WTC11 (cell line): ENCODE measurements around the gene DGKG. TPM values are rescaled to one million over a fixed set of nuclear protein-coding genes. Genes with fewer than 3 reads are reported as not detected.

Source experiments
- ATAC-seq: fragments of 200-7000 bp; cut with Tn5 transposase; 2 replicates; pipeline ENCODE4 v1.10.0; 2021; ENCODE audit warnings: mild to moderate bottlenecking, moderate library complexity
- CTCF ChIA-PET: fragments of 300-600 bp; sonication (Branson Sonifier 250); formaldehyde crosslinking; loops from one replicate; lab custom pipeline; 2021; ENCODE audit warnings: antibody characterized with exemption; lab: Charles Lee
- POLR2A ChIA-PET: fragments of 350-600 bp; sonication (Branson Sonifier 250); formaldehyde crosslinking; loops from one replicate; lab custom pipeline; 2021; ENCODE audit warnings: antibody characterized with exemption; lab: Charles Lee
- DNase-seq: peaks from one replicate; pipeline ENCODE4 v3.0.0; 2021; ENCODE audit warnings: low spot score
- H3K27ac Mint-ChIP-seq: 2 replicates; pipeline ENCODE4 v1.8.0; 2021; ENCODE audit warnings: mixed read lengths
- H3K27me3 Mint-ChIP-seq: 2 replicates; pipeline ENCODE4 v1.8.0; 2021; ENCODE audit warnings: low read depth, mild to moderate bottlenecking, moderate library complexity, mixed read lengths
- H3K36me3 Mint-ChIP-seq: 2 replicates; pipeline ENCODE4 v1.8.0; 2021; ENCODE audit warnings: mixed read lengths
- H3K4me1 Mint-ChIP-seq: 2 replicates; pipeline ENCODE4 v1.8.0; 2022; ENCODE audit warnings: mixed read lengths
- H3K4me3 Mint-ChIP-seq: 2 replicates; pipeline ENCODE4 v1.8.0; 2021; ENCODE audit warnings: mild to moderate bottlenecking, moderate library complexity, mixed read lengths
- H3K9me3 Mint-ChIP-seq: 2 replicates; pipeline ENCODE4 v1.8.0; 2021; ENCODE audit warnings: mixed read lengths
- CREB1 ChIP-seq: sonication (generic); formaldehyde crosslinking; IDR thresholded peaks from 2 replicates; pipeline ENCODE4 v1.8.0; 2023; ENCODE audit warnings: mild to moderate bottlenecking, missing genetic modification reagents
- ELF4 ChIP-seq: sonication (generic); formaldehyde crosslinking; IDR thresholded peaks from 2 replicates; pipeline ENCODE4 v1.8.1; 2022; ENCODE audit warnings: low read depth, mild to moderate bottlenecking, moderate library complexity, missing genetic modification reagents
- EMX1 ChIP-seq: fragments of 250-450 bp; sonication (Bioruptor Pico); IDR thresholded peaks from 2 replicates; pipeline ENCODE4 v1.8.0; 2021; ENCODE audit warnings: mild to moderate bottlenecking
- FOXK1 ChIP-seq: sonication (generic); formaldehyde crosslinking; IDR thresholded peaks from 2 replicates; pipeline ENCODE4 v1.8.0; 2022; ENCODE audit warnings: mild to moderate bottlenecking, moderate library complexity, missing genetic modification reagents
- PRRX2 ChIP-seq: fragments of 250-450 bp; sonication (Bioruptor Pico); IDR thresholded peaks from 2 replicates; pipeline ENCODE4 v1.8.0; 2021; ENCODE audit warnings: mild to moderate bottlenecking
- SMAD4 ChIP-seq: sonication (generic); formaldehyde crosslinking; IDR thresholded peaks from 2 replicates; pipeline ENCODE4 v1.8.0; 2022; ENCODE audit warnings: mild to moderate bottlenecking, missing genetic modification reagents
- SOX15 ChIP-seq: fragments of 250-450 bp; sonication (Bioruptor Pico); IDR thresholded peaks from 2 replicates; pipeline ENCODE4 v1.9.0; 2021; ENCODE audit warnings: mild to moderate bottlenecking
- STAT6 ChIP-seq: sonication (generic); formaldehyde crosslinking; conservative IDR thresholded peaks from 2 replicates; pipeline ENCODE4 v1.8.1; 2023; ENCODE audit warnings: mild to moderate bottlenecking, low read depth, missing genetic modification reagents, moderate library complexity
- TEAD1 ChIP-seq: sonication (generic); formaldehyde crosslinking; IDR thresholded peaks from 2 replicates; pipeline ENCODE4 v1.8.0; 2022; ENCODE audit warnings: mild to moderate bottlenecking, missing genetic modification reagents
- TEAD4 ChIP-seq: sonication (generic); formaldehyde crosslinking; IDR thresholded peaks from 2 replicates; pipeline ENCODE4 v1.8.0; 2022; ENCODE audit warnings: mild to moderate bottlenecking, missing genetic modification reagents
- ZBTB43 ChIP-seq: sonication (generic); formaldehyde crosslinking; IDR thresholded peaks from 2 replicates; pipeline ENCODE4 v1.8.1; 2023; ENCODE audit warnings: mild to moderate bottlenecking, missing genetic modification reagents
- ZNF138 ChIP-seq: sonication (generic); formaldehyde crosslinking; conservative IDR thresholded peaks from 2 replicates; pipeline ENCODE4 v1.8.1; 2022; ENCODE audit warnings: mild to moderate bottlenecking, moderate library complexity, missing genetic modification reagents
- ZNF219 ChIP-seq: sonication (generic); formaldehyde crosslinking; IDR thresholded peaks from 2 replicates; pipeline ENCODE4 v1.8.0; 2023; ENCODE audit warnings: missing genetic modification reagents, mild to moderate bottlenecking, borderline replicate concordance
- ZNF396 ChIP-seq: fragments of 250-450 bp; sonication (Bioruptor Pico); IDR thresholded peaks from 2 replicates; pipeline ENCODE4 v1.8.0; 2021; ENCODE audit warnings: mild to moderate bottlenecking, moderate library complexity, borderline replicate concordance
- ZNF425 ChIP-seq: fragments of 250-450 bp; sonication (Bioruptor Pico); conservative IDR thresholded peaks from 2 replicates; pipeline ENCODE4 v1.9.0; 2021; ENCODE audit warnings: mild to moderate bottlenecking
- total RNA-seq: library from RNA; stranded (reverse); gene quantifications from 3 replicates; pipeline ENCODE4 v1.2.3, GENCODE V29; 2021
- TF ChIP-seq, protein P1 (sequence below): sonication (generic); formaldehyde crosslinking; IDR thresholded peaks from 2 replicates; pipeline ENCODE4 v1.8.1; 2023; ENCODE audit warnings: mild to moderate bottlenecking, missing genetic modification reagents, moderate library complexity
- TF ChIP-seq, protein P2 (sequence below): sonication (generic); formaldehyde crosslinking; IDR thresholded peaks from 2 replicates; pipeline ENCODE4 v1.8.0; 2023; ENCODE audit warnings: missing genetic modification reagents, mild to moderate bottlenecking, borderline replicate concordance

The DGKG gene
- total RNA-seq, 1 experiment from 2014 or later = 0.92 TPM

- CTCF ChIA-PET = no interaction called here
- H3K27me3 Mint-ChIP-seq = no peaks in the 10 kb centered on the region
Measured at GRCh38 chr3:186329589-186329988, 32.4 kb downstream of the DGKG start.

DNA sequence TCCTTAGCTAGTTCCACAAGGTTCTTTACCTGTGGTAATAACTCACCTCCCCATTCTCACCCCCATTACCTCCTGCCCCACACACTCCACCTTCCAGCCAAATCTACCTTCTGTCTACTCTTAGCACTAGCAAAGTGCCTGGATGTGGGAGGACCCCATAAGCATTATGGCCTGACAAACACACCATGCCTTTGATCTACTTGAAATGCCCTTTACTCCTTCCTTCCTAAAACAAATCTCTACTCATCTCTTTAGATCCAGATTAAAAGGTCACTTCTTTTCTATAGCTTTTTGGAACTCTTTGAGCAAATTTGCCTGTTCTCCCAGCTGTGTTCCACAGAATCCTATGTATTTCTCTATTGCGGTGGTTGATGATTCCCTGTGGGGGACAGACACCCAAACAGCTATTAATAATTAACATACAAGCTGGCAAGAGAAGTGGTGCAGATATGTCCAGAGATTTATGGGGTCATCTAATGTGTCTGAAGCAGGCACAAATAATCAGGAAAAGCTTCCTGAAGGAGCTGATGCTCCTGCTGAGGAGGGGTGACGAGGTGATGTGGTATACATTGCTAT, 34.0 kb downstream of the DGKG start:
- H3K27me3 Mint-ChIP-seq = no peaks in the 10 kb centered on the region
- no peak overlapping the region for H3K27ac Mint-ChIP-seq
- ATAC-seq = no peak
- H3K4me3 Mint-ChIP-seq = no peak overlapping the region
- DNase-seq = no peak
- no peaks in the 10 kb centered on the region for H3K36me3 Mint-ChIP-seq
- no peaks in the 10 kb centered on the region for H3K4me1 Mint-ChIP-seq
- POLR2A ChIA-PET = no interaction called here
- CTCF ChIA-PET = interaction anchor here (0.7 to 0.9 kb wide), 2 partner anchors 127 to 212 kb away, joined by 3 read pairs; no protein-coding TSS in a partner anchor
- no peaks in the 10 kb centered on the region for H3K9me3 Mint-ChIP-seq
- no peak for TF ChIP-seq TEAD1
- no peak for TF ChIP-seq SMAD4 (CRISPR knock-in tag)
- no peak for TF ChIP-seq ELF4
- TF ChIP-seq, protein P1, sequence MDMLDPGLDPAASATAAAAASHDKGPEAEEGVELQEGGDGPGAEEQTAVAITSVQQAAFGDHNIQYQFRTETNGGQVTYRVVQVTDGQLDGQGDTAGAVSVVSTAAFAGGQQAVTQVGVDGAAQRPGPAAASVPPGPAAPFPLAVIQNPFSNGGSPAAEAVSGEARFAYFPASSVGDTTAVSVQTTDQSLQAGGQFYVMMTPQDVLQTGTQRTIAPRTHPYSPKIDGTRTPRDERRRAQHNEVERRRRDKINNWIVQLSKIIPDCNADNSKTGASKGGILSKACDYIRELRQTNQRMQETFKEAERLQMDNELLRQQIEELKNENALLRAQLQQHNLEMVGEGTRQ (CRISPR knock-in tag) = no peak
- no peak for TF ChIP-seq ZNF396 (CRISPR knock-in tag)
- no peak for TF ChIP-seq FOXK1 (CRISPR knock-in tag)
- TF ChIP-seq, protein P2, sequence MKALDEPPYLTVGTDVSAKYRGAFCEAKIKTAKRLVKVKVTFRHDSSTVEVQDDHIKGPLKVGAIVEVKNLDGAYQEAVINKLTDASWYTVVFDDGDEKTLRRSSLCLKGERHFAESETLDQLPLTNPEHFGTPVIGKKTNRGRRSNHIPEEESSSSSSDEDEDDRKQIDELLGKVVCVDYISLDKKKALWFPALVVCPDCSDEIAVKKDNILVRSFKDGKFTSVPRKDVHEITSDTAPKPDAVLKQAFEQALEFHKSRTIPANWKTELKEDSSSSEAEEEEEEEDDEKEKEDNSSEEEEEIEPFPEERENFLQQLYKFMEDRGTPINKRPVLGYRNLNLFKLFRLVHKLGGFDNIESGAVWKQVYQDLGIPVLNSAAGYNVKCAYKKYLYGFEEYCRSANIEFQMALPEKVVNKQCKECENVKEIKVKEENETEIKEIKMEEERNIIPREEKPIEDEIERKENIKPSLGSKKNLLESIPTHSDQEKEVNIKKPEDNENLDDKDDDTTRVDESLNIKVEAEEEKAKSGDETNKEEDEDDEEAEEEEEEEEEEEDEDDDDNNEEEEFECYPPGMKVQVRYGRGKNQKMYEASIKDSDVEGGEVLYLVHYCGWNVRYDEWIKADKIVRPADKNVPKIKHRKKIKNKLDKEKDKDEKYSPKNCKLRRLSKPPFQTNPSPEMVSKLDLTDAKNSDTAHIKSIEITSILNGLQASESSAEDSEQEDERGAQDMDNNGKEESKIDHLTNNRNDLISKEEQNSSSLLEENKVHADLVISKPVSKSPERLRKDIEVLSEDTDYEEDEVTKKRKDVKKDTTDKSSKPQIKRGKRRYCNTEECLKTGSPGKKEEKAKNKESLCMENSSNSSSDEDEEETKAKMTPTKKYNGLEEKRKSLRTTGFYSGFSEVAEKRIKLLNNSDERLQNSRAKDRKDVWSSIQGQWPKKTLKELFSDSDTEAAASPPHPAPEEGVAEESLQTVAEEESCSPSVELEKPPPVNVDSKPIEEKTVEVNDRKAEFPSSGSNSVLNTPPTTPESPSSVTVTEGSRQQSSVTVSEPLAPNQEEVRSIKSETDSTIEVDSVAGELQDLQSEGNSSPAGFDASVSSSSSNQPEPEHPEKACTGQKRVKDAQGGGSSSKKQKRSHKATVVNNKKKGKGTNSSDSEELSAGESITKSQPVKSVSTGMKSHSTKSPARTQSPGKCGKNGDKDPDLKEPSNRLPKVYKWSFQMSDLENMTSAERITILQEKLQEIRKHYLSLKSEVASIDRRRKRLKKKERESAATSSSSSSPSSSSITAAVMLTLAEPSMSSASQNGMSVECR (CRISPR knock-in tag) = no peak
- no peak for TF ChIP-seq TEAD4 (CRISPR knock-in tag)
- no peak for TF ChIP-seq SOX15
- TF ChIP-seq ZNF138 = no peak
- no peak for TF ChIP-seq ZNF219 (CRISPR knock-in tag)
- TF ChIP-seq EMX1 (CRISPR knock-in tag) = no peak
- TF ChIP-seq, all 79 proteins: peak for 0

More at GRCh38 chr3:186329589-186329988, 32.4 kb downstream of the DGKG start:
- Mint-ChIP-seq H3K4me3 (no peak overlapping the region), H3K4me1 (no peaks in the 10 kb centered on the region), H3K27ac (no peak overlapping the region), H3K9me3 (no peaks in the 10 kb centered on the region), H3K36me3 (no peaks in the 10 kb centered on the region)
- TF ChIP-seq, protein P1 (CRISPR knock-in tag) = no peak
- TF ChIP-seq ZBTB43 (CRISPR knock-in tag) = no peak
- DNase-seq (no peak), ATAC-seq (no peak)
- POLR2A ChIA-PET = no interaction called here

DNA sequence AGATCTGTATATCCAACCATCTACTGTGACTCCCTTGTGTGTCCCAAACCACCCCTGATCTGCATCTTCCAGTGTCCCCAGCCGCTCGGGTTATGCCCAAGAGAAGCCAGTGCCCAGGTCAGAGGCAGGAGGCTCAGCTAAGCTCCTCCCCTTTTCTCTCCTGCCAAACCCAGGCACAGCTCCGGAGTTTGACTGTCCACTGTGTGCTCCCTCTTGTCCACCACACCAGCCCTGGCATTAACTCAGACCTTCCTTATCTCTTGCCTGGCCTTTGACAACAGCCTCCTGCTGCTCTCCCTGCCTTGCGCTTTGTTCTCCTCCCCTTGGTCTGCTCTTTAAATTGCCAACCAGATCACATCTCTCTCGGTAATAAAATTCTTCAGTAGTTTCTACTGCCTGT, 39.3 kb downstream of the DGKG start:
- Mint-ChIP-seq H3K27me3 (no peaks in the 10 kb centered on the region; the same call in 1 of the 2 replicates), H3K4me3 (no peak overlapping the region), H3K4me1 (no peaks in the 10 kb centered on the region), H3K9me3 (peaks cover 4% of the 10 kb centered on the region), H3K36me3 (no peaks in the 10 kb centered on the region), H3K27ac (no peak overlapping the region)
- ATAC-seq (no peak), DNase-seq (no peak)
- ChIA-PET CTCF (interaction anchor here (0.8 kb wide), 1 partner anchor 218 kb away, joined by 3 read pairs; no protein-coding TSS in a partner anchor), POLR2A (no interaction called here)
- no peak for TF ChIP-seq SOX15
- no peak for TF ChIP-seq CREB1 (CRISPR knock-in tag)
- no peak for TF ChIP-seq PRRX2 (CRISPR knock-in tag)
- no peak for TF ChIP-seq TEAD1
- no peak for TF ChIP-seq STAT6
- no peak for TF ChIP-seq ZNF425 (CRISPR knock-in tag)
